ENCODE measurements around the gene SOX5. TPM values are rescaled to one million over a fixed set of nuclear protein-coding genes. Genes with fewer than 3 reads are reported as not detected.

SOX5 gene
- polyA plus RNA-seq, 1 of the 3 experiments (the other 2 are of a cell fraction): 0.21 TPM

- CTCF ChIA-PET: no interaction called here
- H3K4me2 ChIP-seq: no peak overlapping the region
These were observed 291.9 kb downstream of the SOX5 start for GRCh38 chr12:23657598-23657997.

More at GRCh38 chr12:23657598-23657997, 291.9 kb downstream of the SOX5 start:
- no peak overlapping the region for H3K4me3 ChIP-seq (ENCODE audit: low read depth in 2 of 2, low read length in 1 of 2)
- no peak overlapping the region for H3K27ac ChIP-seq (ENCODE audit: low read depth in 2 of 2, low read length in 1 of 2)
- no peak for DNase-seq
- no peak for TF ChIP-seq GATA2 (CRISPR knock-in tag; IDR thresholded peaks at IDR 0.05)
- TF ChIP-seq TEAD4 (IDR thresholded peaks at IDR 0.05; ENCODE audit: borderline replicate concordance, insufficient read depth): no peak
- no peak for TF ChIP-seq SMC3 (IDR thresholded peaks at IDR 0.05; ENCODE audit: low read depth, low read length)
- TF ChIP-seq CTCF (IDR thresholded peaks at IDR 0.05): no peak
- no peak for TF ChIP-seq REST (IDR thresholded peaks at IDR 0.05; ENCODE audit: low read depth, low read length)
- no peak for TF ChIP-seq PBX3 (IDR thresholded peaks at IDR 0.05)
- no peak for TF ChIP-seq RXRA (IDR thresholded peaks at IDR 0.05; ENCODE audit: borderline replicate concordance, low read depth)
- no peak for TF ChIP-seq FOXM1 (IDR thresholded peaks at IDR 0.05; ENCODE audit: low read depth)
- TF ChIP-seq RCOR1 (IDR thresholded peaks at IDR 0.05; ENCODE audit: low read length): no peak
- no peak for TF ChIP-seq FOXJ3 (CRISPR knock-in tag; IDR thresholded peaks at IDR 0.05)
- TF ChIP-seq IRF3 (IDR thresholded peaks at IDR 0.05; ENCODE audit: low read depth, low read length): no peak
- TF ChIP-seq SIN3A (IDR thresholded peaks at IDR 0.05; ENCODE audit: borderline replicate concordance, low read depth, low read length): no peak
- TF ChIP-seq USF1 (IDR thresholded peaks at IDR 0.05; ENCODE audit: borderline replicate concordance, low read depth): no peak
- H3K9me3 ChIP-seq: no peaks in the 10 kb centered on the region
- H3K9me2 ChIP-seq: no peaks in the 10 kb centered on the region
- POLR2A ChIA-PET: no interaction called here
- no peaks in the 10 kb centered on the region for H4K20me1 ChIP-seq (ENCODE audit: insufficient read depth)
- H3K79me2 ChIP-seq (ENCODE audit: insufficient read depth): no peaks in the 10 kb centered on the region
- H3K9ac ChIP-seq: no peak overlapping the region
- no peak overlapping the region for H2AFZ ChIP-seq (ENCODE audit: low read depth)
- no peaks in the 10 kb centered on the region for H3F3A ChIP-seq (replicated peaks; ENCODE audit: insufficient read depth)
- H3K4me1 ChIP-seq (ENCODE audit: control insufficient read depth in 1 of 2, insufficient read depth in 2 of 2, low read depth in 1 of 2, low read length in 1 of 2): no peaks in the 10 kb centered on the region; a peak in 1 of 4 replicates
- no peaks in the 10 kb centered on the region for H3K36me3 ChIP-seq (replicated peaks in 1 of 2; ENCODE audit: control insufficient read depth in 1 of 2, insufficient read depth in 2 of 2, low read length in 1 of 2)
- 66% methylated on average over 1 of the region's 1 CpG for WGBS (ENCODE audit: low lambda C conversion rate)
- no peaks in the 10 kb centered on the region for H3K27me3 ChIP-seq (ENCODE audit: insufficient read depth)

Data from SK-N-SH (cell line).